Measurements from ENCODE around the gene WDFY3.

- no peak for TF ChIP-seq POLR2A (conservative IDR thresholded peaks at IDR 0.05)
- no peak for TF ChIP-seq ZNF311 (CRISPR knock-in tag; IDR thresholded peaks at IDR 0.05)
- TF ChIP-seq TRIM24 (IDR thresholded peaks at IDR 0.05) = no peak
- no peak for TF ChIP-seq ELF4 (CRISPR knock-in tag; IDR thresholded peaks at IDR 0.05)
- TF ChIP-seq, protein P1, sequence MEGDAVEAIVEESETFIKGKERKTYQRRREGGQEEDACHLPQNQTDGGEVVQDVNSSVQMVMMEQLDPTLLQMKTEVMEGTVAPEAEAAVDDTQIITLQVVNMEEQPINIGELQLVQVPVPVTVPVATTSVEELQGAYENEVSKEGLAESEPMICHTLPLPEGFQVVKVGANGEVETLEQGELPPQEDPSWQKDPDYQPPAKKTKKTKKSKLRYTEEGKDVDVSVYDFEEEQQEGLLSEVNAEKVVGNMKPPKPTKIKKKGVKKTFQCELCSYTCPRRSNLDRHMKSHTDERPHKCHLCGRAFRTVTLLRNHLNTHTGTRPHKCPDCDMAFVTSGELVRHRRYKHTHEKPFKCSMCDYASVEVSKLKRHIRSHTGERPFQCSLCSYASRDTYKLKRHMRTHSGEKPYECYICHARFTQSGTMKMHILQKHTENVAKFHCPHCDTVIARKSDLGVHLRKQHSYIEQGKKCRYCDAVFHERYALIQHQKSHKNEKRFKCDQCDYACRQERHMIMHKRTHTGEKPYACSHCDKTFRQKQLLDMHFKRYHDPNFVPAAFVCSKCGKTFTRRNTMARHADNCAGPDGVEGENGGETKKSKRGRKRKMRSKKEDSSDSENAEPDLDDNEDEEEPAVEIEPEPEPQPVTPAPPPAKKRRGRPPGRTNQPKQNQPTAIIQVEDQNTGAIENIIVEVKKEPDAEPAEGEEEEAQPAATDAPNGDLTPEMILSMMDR (IDR thresholded peaks at IDR 0.05 in 2 of 3, conservative IDR thresholded peaks at IDR 0.05 in 1 of 3; ENCODE audit: insufficient read depth in 2 of 3, low read depth in 1 of 3, low read length in 3 of 3) = no peak
- TF ChIP-seq EZH2 (IDR thresholded peaks at IDR 0.05; ENCODE audit: borderline replicate concordance, low read depth, low read length) = no peak
- TF ChIP-seq SMARCE1 (IDR thresholded peaks at IDR 0.05) = no peak
- no peak for TF ChIP-seq ELK3 (CRISPR knock-in tag; IDR thresholded peaks at IDR 0.05)
- no peak for TF ChIP-seq RNF2 (IDR thresholded peaks at IDR 0.05)
- TF ChIP-seq ZSCAN29 (IDR thresholded peaks at IDR 0.05) = no peak
- TF ChIP-seq, protein P2, sequence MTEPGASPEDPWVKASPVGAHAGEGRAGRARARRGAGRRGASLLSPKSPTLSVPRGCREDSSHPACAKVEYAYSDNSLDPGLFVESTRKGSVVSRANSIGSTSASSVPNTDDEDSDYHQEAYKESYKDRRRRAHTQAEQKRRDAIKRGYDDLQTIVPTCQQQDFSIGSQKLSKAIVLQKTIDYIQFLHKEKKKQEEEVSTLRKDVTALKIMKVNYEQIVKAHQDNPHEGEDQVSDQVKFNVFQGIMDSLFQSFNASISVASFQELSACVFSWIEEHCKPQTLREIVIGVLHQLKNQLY (CRISPR knock-in tag; conservative IDR thresholded peaks at IDR 0.05) = no peak
- no peak for TF ChIP-seq CBX5 (IDR thresholded peaks at IDR 0.05; ENCODE audit: borderline replicate concordance, low read depth)
- TF ChIP-seq CBX3 (IDR thresholded peaks at IDR 0.05; ENCODE audit: borderline replicate concordance in 1 of 2, low read length in 2 of 2) = no peak
- TF ChIP-seq CREM (IDR thresholded peaks at IDR 0.05; ENCODE audit: low read depth) = no peak
Measured at GRCh38 chr4:84767168-84767567, 199.3 kb downstream of the WDFY3 start.
